A549 (cell line): Measurements from ENCODE around the gene SLC5A10. TPM values are rescaled to one million over a fixed set of nuclear protein-coding genes. Genes with fewer than 3 reads are reported as not detected.

Experiments
- ATAC-seq, 2 experiments: fragments of 200-7000 bp in 1 of 2; fragments of >200 bp in 1 of 2; cut with Nextera tagmentation in 1 of 2; cut with Tn5 transposase in 1 of 2; 3 replicates each; pipeline versions ENCODE4 v1.8.0 to v1.9.1; 2018 to 2020; ENCODE audit warnings: mild to moderate bottlenecking in 1 of 2, moderate library complexity in 1 of 2
- CTCF ChIA-PET: fragments of 300-600 bp; sonication (Branson Sonifier 250); formaldehyde crosslinking; extraction: SDS; loops from one replicate; lab custom pipeline; 2021; ENCODE audit warnings: antibody characterized with exemption, inconsistent platforms; lab: Yijun Ruan, JAX
- POLR2A ChIA-PET: fragments of 350-600 bp; formaldehyde crosslinking; extraction: SDS; loops from one replicate; lab custom pipeline; 2021; ENCODE audit warnings: antibody characterized with exemption, inconsistent platforms; lab: Yijun Ruan, JAX
- DNase-seq, 2 experiments: peaks; one replicate each; pipeline versions ENCODE4 v3.0.0 to v3.0.0-alpha.2; 2011 to 2016; ENCODE audit warnings: low read depth in 1 of 2, low spot score in 1 of 2
- FAIRE-seq: peaks from 2 replicates; lab custom pipeline; 2011; peaks lifted over from hg19 to GRCh38; lab: Jason Lieb, UNC
- H3K27ac ChIP-seq, 2 experiments: fragments of >200 bp; sonication (Bioruptor Twin); formaldehyde crosslinking; 3 replicates each; pipeline ENCODE4 v1.5.1; 2016 to 2017
- H3K4me1 ChIP-seq: fragments of >200 bp; sonication (Bioruptor Twin); formaldehyde crosslinking; 3 replicates; pipeline ENCODE4 v1.6.1; 2016
- H3K4me2 ChIP-seq: fragments of >200 bp; sonication (Bioruptor Twin); formaldehyde crosslinking; 3 replicates; pipeline ENCODE4 v1.6.1; 2016
- H3K4me3 ChIP-seq: fragments of >200 bp; sonication (Bioruptor Twin); formaldehyde crosslinking; 3 replicates; pipeline ENCODE4 v1.5.1; 2016
- H3K9me3 ChIP-seq: fragments of >200 bp; sonication (Bioruptor Twin); formaldehyde crosslinking; 3 replicates; pipeline ENCODE4 v1.6.1; 2016
- CBX8 ChIP-seq: fragments of 200-600 bp; sonication (generic); IDR thresholded peaks from 2 replicates; pipeline ENCODE4 v1.6.1; 2016
- CEBPB ChIP-seq, 2 experiments: fragments of >200 bp in 1 of 2; sonication (Bioruptor Twin) in 1 of 2; formaldehyde crosslinking in 1 of 2; IDR thresholded peaks; 2 replicates each; pipeline ENCODE4 v1.6.1; 2012 to 2016
- CHD2 ChIP-seq: fragments of 150-350 bp; IDR thresholded peaks from 2 replicates; pipeline ENCODE4 v1.6.1; 2014; ENCODE audit warnings: low read length; ENCODE audit not compliant: partially characterized antibody
- CHD4 ChIP-seq: fragments of 200-600 bp; sonication (generic); IDR thresholded peaks from 2 replicates; pipeline ENCODE4 v1.6.1; 2016; ENCODE audit warnings: antibody characterized with exemption, mild to moderate bottlenecking, borderline replicate concordance
- EHMT2 ChIP-seq: fragments of 200-600 bp; sonication (generic); IDR thresholded peaks from 2 replicates; pipeline ENCODE4 v1.6.1; 2016; ENCODE audit warnings: antibody characterized with exemption, low read depth, mild to moderate bottlenecking, moderate library complexity
- FOSB ChIP-seq: fragments of 250-450 bp; sonication (Bioruptor Pico); IDR thresholded peaks from 2 replicates; pipeline ENCODE4 v1.5.0; 2020; ENCODE audit warnings: mild to moderate bottlenecking, moderate library complexity
- FOSL2 ChIP-seq, 2 experiments: fragments of 450-650 bp in 1 of 2; fragments of >200 bp in 1 of 2; sonication (Bioruptor Twin) in 1 of 2; formaldehyde crosslinking; IDR thresholded peaks; 2 replicates each; pipeline versions ENCODE4 v1.5.0 to v1.6.1; 2016 to 2020; ENCODE audit warnings: mild to moderate bottlenecking in 1 of 2, moderate library complexity in 1 of 2
- GATA3 ChIP-seq: IDR thresholded peaks from 2 replicates; pipeline ENCODE4 v1.6.1; 2012; ENCODE audit warnings: borderline replicate concordance
- HMGXB4 ChIP-seq: fragments of 250-450 bp; sonication (Bioruptor Pico); IDR thresholded peaks from 2 replicates; pipeline ENCODE4 v1.5.0; 2021; ENCODE audit warnings: mild to moderate bottlenecking, moderate library complexity, borderline replicate concordance
- HOXA7 ChIP-seq: fragments of 250-450 bp; sonication (Bioruptor Pico); IDR thresholded peaks from 2 replicates; pipeline ENCODE4 v1.5.0; 2020; ENCODE audit warnings: mild to moderate bottlenecking, moderate library complexity
- HOXB5 ChIP-seq: fragments of 250-450 bp; sonication (Bioruptor Pico); IDR thresholded peaks from 2 replicates; pipeline ENCODE4 v1.5.0; 2020; ENCODE audit warnings: mild to moderate bottlenecking, moderate library complexity
- JUN ChIP-seq, 2 experiments: fragments of >200 bp; sonication (Bioruptor Twin); formaldehyde crosslinking; IDR thresholded peaks; 2 replicates in 1 of 2; 3 replicates in 1 of 2; pipeline ENCODE4 v1.6.1; 2016 to 2017
- KDM1A ChIP-seq: fragments of 200-600 bp; sonication (generic); IDR thresholded peaks from 2 replicates; pipeline ENCODE4 v1.6.1; 2016; ENCODE audit warnings: low read depth, mild to moderate bottlenecking
- MAFK ChIP-seq: fragments of 450-650 bp; IDR thresholded peaks from 2 replicates; pipeline ENCODE4 v1.6.1; 2014; ENCODE audit not compliant: partially characterized antibody
- MAZ ChIP-seq: fragments of 150-350 bp; IDR thresholded peaks from 2 replicates; pipeline ENCODE4 v1.6.1; 2014; ENCODE audit warnings: antibody characterized with exemption, low read depth, low read length, borderline replicate concordance
- MYC ChIP-seq: IDR thresholded peaks from 2 replicates; pipeline ENCODE4 v1.6.1; 2012; ENCODE audit warnings: mild to moderate bottlenecking, inconsistent platforms, low read length, improper control_type of control experiment, borderline replicate concordance
- NPAS2 ChIP-seq: fragments of 250-450 bp; sonication (Bioruptor Pico); IDR thresholded peaks from 2 replicates; pipeline ENCODE4 v1.8.0; 2022; ENCODE audit warnings: mild to moderate bottlenecking, moderate library complexity, borderline replicate concordance
- PHF8 ChIP-seq: fragments of 200-600 bp; sonication (generic); IDR thresholded peaks from 2 replicates; pipeline ENCODE4 v1.6.1; 2016; ENCODE audit warnings: low read depth, mild to moderate bottlenecking, antibody characterized with exemption, moderate library complexity, borderline replicate concordance
- POLR2AphosphoS2 ChIP-seq: conservative IDR thresholded peaks from 2 replicates; pipeline ENCODE4 v1.6.1; 2012; ENCODE audit warnings: low read length, improper control_type of control experiment, inconsistent platforms
- RAD21 ChIP-seq, 2 experiments: fragments of >200 bp in 1 of 2; sonication (Bioruptor Twin) in 1 of 2; formaldehyde crosslinking in 1 of 2; IDR thresholded peaks in 1 of 2; conservative IDR thresholded peaks in 1 of 2; 2 replicates in 1 of 2; 3 replicates in 1 of 2; pipeline ENCODE4 v1.6.1; 2012 to 2018; ENCODE audit warnings: inconsistent platforms in 1 of 2
- RNF2 ChIP-seq: fragments of 200-600 bp; sonication (generic); IDR thresholded peaks from 2 replicates; pipeline ENCODE4 v1.6.1; 2016; ENCODE audit warnings: low read depth, mild to moderate bottlenecking, antibody characterized with exemption, moderate library complexity, borderline replicate concordance
- SMC3 ChIP-seq: fragments of >200 bp; sonication (Bioruptor Twin); formaldehyde crosslinking; IDR thresholded peaks from 3 replicates; pipeline ENCODE4 v1.6.1; 2018; ENCODE audit warnings: inconsistent platforms
- SREBF2 ChIP-seq: fragments of 450-650 bp; IDR thresholded peaks from 2 replicates; pipeline ENCODE4 v1.6.1; 2014; ENCODE audit warnings: mild to moderate bottlenecking, moderate library complexity
- TFCP2L1 ChIP-seq: fragments of 250-450 bp; sonication (Bioruptor Pico); IDR thresholded peaks from 2 replicates; pipeline ENCODE4 v1.5.0; 2021; ENCODE audit warnings: mild to moderate bottlenecking
- TP53 ChIP-seq: fragments of 250-450 bp; sonication (Bioruptor Pico); IDR thresholded peaks from 2 replicates; pipeline ENCODE4 v1.5.0; 2021; ENCODE audit warnings: mild to moderate bottlenecking, moderate library complexity
- ZFP36 ChIP-seq: fragments of 450-650 bp; IDR thresholded peaks from 2 replicates; pipeline ENCODE4 v1.6.1; 2014; ENCODE audit warnings: borderline replicate concordance; ENCODE audit not compliant: partially characterized antibody
- ZNF302 ChIP-seq: fragments of 250-450 bp; sonication (Bioruptor Pico); IDR thresholded peaks from 2 replicates; pipeline ENCODE4 v1.9.0; 2021; ENCODE audit warnings: inconsistent platforms, mild to moderate bottlenecking, moderate library complexity
- ZSCAN20 ChIP-seq: fragments of 250-450 bp; sonication (Bioruptor Pico); IDR thresholded peaks from 2 replicates; pipeline ENCODE4 v1.8.0; 2022; ENCODE audit warnings: mild to moderate bottlenecking, moderate library complexity
- WGBS: methylation state at CpG from one replicate; pipeline ENCODE4 v1.1.6; 2017; ENCODE audit errors: missing lambda C conversion rate; 5-methylcytosine and 5-hydroxymethylcytosine counted together
- polyA plus RNA-seq, 4 experiments: library from polyadenylated mRNA; depleted of rRNA in 3 of 4; stranded (reverse); fragments of >200 nt; fragmentation: RNase III in 1 of 4; extraction: RNeasy Plus Mini Kit Qiagen cat#74134 plus additional on column Dnase treatment in 1 of 4; gene quantifications; 2 replicates in 3 of 4; 3 replicates in 1 of 4; pipeline ENCODE4 v1.2.3, GENCODE V29; 2011 to 2017
- TF ChIP-seq, protein P1 (sequence below): fragments of 250-450 bp; sonication (Bioruptor Pico); IDR thresholded peaks from 2 replicates; pipeline ENCODE4 v1.5.0; 2020; ENCODE audit warnings: low read depth, mild to moderate bottlenecking, moderate library complexity
- TF ChIP-seq, protein P2 (sequence below): fragments of 450-650 bp; IDR thresholded peaks from 2 replicates; pipeline ENCODE4 v1.6.1; 2014; ENCODE audit warnings: antibody characterized with exemption
- TF ChIP-seq, protein P3 (sequence below): fragments of 200-600 bp; sonication (generic); IDR thresholded peaks from 2 replicates; pipeline ENCODE4 v1.6.1; 2016; ENCODE audit warnings: antibody characterized with exemption, mild to moderate bottlenecking, moderate library complexity
- TF ChIP-seq, protein P4 (sequence below): IDR thresholded peaks from 2 replicates; pipeline ENCODE4 v1.6.1; 2012; ENCODE audit warnings: low read depth, borderline replicate concordance
- TF ChIP-seq, protein P5 (sequence below): IDR thresholded peaks from 2 replicates; pipeline ENCODE4 v1.6.1; 2012

SLC5A10 gene
- polyA plus RNA-seq, 2 of the 4 experiments (the other 2 are of a cell fraction): 0.15 to 0.28 TPM

DNA sequence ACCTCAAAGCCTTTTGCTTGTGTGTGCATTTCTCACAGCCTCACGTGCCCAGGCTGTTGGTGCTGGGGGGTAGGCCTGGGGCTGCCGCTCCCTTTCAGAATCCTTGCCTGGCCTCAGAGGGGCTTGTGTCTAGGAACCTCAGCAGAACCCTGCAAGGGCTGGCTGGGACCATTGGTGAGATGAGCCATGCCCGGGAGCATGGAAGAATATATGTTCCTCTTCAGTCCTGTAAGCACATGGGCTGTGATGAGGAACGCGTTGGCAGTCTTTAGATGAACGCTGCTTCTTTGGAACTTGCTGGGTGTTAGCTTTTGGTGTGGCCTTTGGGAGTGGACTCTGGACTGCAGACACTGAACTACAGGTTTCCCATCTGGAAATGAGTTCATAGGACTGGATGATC, 32.0 kb upstream of the SLC5A10 start:
- H3K4me2 ChIP-seq: peak overlapping the region; percentile 87
- 33% methylated on average over 6 of the region's 6 CpGs for WGBS
- TF ChIP-seq GATA3 (no peak), HMGXB4 (CRISPR knock-in tag) (no peak), RNF2 (no peak), PHF8 (no peak), CEBPB (IDR thresholded peaks at IDR 0.05) (no peak), RAD21 (conservative IDR thresholded peaks at IDR 0.05 in 1 of 2, IDR thresholded peaks at IDR 0.05 in 1 of 2) (no peak), EHMT2 (no peak), TP53 (CRISPR knock-in tag) (no peak), ZFP36 (no peak), CHD2 (no peak), NPAS2 (CRISPR knock-in tag) (no peak), FOSB (CRISPR knock-in tag) (no peak), MAFK (peak; percentile 2), HOXA7 (CRISPR knock-in tag) (no peak), CHD4 (no peak), SREBF2 (no peak), SMC3 (no peak), HOXB5 (CRISPR knock-in tag) (no peak), ZNF302 (CRISPR knock-in tag) (0 out of 2 replicates have a peak, but pooled peaks have one; percentile 21), FOSL2 (IDR thresholded peaks at IDR 0.05) (no peak), FOSL2 (CRISPR knock-in tag; IDR thresholded peaks at IDR 0.05) (no peak), ZSCAN20 (no peak), CBX8 (no peak), POLR2AphosphoS2 (no peak), TFCP2L1 (CRISPR knock-in tag) (no peak), MYC (peak; percentile 56; the same call in 1 of the 2 replicates), JUN (IDR thresholded peaks at IDR 0.05) (no peak), KDM1A (no peak), MAZ (no peak)
- TF ChIP-seq, protein P1, sequence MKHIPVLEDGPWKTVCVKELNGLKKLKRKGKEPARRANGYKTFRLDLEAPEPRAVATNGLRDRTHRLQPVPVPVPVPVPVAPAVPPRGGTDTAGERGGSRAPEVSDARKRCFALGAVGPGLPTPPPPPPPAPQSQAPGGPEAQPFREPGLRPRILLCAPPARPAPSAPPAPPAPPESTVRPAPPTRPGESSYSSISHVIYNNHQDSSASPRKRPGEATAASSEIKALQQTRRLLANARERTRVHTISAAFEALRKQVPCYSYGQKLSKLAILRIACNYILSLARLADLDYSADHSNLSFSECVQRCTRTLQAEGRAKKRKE (CRISPR knock-in tag): 0 out of 2 replicates have a peak, but pooled peaks have one; percentile 51
- TF ChIP-seq, protein P2, sequence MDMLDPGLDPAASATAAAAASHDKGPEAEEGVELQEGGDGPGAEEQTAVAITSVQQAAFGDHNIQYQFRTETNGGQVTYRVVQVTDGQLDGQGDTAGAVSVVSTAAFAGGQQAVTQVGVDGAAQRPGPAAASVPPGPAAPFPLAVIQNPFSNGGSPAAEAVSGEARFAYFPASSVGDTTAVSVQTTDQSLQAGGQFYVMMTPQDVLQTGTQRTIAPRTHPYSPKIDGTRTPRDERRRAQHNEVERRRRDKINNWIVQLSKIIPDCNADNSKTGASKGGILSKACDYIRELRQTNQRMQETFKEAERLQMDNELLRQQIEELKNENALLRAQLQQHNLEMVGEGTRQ: no peak
- TF ChIP-seq, protein P3, sequence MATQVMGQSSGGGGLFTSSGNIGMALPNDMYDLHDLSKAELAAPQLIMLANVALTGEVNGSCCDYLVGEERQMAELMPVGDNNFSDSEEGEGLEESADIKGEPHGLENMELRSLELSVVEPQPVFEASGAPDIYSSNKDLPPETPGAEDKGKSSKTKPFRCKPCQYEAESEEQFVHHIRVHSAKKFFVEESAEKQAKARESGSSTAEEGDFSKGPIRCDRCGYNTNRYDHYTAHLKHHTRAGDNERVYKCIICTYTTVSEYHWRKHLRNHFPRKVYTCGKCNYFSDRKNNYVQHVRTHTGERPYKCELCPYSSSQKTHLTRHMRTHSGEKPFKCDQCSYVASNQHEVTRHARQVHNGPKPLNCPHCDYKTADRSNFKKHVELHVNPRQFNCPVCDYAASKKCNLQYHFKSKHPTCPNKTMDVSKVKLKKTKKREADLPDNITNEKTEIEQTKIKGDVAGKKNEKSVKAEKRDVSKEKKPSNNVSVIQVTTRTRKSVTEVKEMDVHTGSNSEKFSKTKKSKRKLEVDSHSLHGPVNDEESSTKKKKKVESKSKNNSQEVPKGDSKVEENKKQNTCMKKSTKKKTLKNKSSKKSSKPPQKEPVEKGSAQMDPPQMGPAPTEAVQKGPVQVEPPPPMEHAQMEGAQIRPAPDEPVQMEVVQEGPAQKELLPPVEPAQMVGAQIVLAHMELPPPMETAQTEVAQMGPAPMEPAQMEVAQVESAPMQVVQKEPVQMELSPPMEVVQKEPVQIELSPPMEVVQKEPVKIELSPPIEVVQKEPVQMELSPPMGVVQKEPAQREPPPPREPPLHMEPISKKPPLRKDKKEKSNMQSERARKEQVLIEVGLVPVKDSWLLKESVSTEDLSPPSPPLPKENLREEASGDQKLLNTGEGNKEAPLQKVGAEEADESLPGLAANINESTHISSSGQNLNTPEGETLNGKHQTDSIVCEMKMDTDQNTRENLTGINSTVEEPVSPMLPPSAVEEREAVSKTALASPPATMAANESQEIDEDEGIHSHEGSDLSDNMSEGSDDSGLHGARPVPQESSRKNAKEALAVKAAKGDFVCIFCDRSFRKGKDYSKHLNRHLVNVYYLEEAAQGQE: no peak
- TF ChIP-seq, protein P4, sequence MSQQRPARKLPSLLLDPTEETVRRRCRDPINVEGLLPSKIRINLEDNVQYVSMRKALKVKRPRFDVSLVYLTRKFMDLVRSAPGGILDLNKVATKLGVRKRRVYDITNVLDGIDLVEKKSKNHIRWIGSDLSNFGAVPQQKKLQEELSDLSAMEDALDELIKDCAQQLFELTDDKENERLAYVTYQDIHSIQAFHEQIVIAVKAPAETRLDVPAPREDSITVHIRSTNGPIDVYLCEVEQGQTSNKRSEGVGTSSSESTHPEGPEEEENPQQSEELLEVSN: 0 out of 2 replicates have a peak, but pooled peaks have one; percentile 21
- TF ChIP-seq, protein P5, sequence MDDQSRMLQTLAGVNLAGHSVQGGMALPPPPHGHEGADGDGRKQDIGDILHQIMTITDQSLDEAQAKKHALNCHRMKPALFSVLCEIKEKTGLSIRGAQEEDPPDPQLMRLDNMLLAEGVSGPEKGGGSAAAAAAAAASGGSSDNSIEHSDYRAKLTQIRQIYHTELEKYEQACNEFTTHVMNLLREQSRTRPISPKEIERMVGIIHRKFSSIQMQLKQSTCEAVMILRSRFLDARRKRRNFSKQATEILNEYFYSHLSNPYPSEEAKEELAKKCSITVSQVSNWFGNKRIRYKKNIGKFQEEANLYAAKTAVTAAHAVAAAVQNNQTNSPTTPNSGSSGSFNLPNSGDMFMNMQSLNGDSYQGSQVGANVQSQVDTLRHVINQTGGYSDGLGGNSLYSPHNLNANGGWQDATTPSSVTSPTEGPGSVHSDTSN: no peak

More for the DNA sequence above, 32.0 kb upstream of the SLC5A10 start:
- ATAC-seq (peak; percentile 17 to 59; a peak in 5 of 6 replicates), FAIRE-seq (no peak), DNase-seq (peak in 1 of 2 experiments; percentile 62)
- H3K27ac ChIP-seq: peak overlapping the region; percentile 83 to 92
- CTCF ChIA-PET: no interaction called here
- H3K9me3 ChIP-seq: no peaks in the 10 kb centered on the region
- no peak overlapping the region for H3K4me3 ChIP-seq
- POLR2A ChIA-PET: no interaction called here
- H3K4me1 ChIP-seq: peaks cover 43% of the 10 kb centered on the region
